ENCODE results near the gene TMEM11.

The TMEM11 gene, protein sequence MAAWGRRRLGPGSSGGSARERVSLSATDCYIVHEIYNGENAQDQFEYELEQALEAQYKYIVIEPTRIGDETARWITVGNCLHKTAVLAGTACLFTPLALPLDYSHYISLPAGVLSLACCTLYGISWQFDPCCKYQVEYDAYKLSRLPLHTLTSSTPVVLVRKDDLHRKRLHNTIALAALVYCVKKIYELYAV

DNA sequence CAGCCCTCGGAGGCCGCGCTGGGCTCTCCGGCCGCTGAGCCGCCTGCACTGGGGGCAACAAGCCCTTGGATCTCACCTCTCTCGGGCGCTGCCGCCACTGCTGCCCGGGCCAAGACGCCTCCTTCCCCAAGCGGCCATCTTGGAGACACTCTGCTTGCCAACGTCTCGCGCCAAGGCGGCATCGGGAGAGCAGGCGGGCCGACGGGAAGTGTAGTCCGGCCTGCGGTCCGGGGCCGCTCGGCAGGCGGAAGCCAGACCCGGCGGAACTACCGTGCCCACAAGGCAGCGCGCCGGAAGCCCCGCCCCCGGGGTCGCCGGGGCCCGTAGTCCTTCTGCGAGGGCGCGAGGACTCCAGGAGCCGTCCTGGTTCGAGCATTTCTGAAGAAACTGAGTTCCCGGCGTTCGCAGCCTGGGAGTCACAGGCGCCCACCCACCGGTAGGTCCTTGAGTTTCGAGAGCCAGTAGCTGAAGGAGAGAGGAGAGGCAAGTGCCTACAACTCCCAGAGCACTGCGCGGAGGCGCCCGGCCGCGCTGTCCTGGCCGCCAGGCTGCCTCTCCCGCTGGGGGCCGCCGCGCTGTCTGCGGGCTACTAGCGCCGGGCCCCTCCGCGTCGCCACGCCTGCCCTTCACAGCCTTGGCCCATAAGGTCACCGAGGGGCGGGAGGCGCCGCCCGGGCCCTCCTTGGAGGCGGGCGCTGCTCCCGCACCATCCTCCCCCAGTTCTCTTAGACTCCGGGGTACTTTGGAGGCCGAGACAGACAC, at the start of gene TMEM11:
Gene TMEM11 (minus strand): TSS at position 147 of the 762 bp plus-strand sequence. CDS start 9 bp downstream, at position 138.
- peak; percentile 94 for DNase-seq

DNA sequence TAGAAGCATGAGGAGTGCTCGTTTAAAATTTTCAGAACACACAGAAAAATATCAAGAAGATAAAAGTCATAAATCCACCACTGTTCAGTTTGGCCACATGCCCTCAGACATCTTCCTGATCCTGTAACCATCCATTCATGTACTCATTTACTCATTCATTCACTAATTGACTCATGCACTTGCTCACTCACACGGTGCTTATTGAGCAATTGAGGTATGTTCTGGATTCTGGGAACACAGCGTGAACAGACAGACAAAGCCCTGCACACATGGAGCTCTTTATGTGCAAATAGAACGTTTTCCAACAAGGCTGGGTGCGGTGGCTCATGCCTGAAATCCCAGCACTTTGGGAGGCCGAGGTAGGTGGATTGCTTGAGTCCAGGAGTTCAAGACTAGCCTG, 49.4 kb upstream of the TMEM11 start:
- DNase-seq: no peak

DNA sequence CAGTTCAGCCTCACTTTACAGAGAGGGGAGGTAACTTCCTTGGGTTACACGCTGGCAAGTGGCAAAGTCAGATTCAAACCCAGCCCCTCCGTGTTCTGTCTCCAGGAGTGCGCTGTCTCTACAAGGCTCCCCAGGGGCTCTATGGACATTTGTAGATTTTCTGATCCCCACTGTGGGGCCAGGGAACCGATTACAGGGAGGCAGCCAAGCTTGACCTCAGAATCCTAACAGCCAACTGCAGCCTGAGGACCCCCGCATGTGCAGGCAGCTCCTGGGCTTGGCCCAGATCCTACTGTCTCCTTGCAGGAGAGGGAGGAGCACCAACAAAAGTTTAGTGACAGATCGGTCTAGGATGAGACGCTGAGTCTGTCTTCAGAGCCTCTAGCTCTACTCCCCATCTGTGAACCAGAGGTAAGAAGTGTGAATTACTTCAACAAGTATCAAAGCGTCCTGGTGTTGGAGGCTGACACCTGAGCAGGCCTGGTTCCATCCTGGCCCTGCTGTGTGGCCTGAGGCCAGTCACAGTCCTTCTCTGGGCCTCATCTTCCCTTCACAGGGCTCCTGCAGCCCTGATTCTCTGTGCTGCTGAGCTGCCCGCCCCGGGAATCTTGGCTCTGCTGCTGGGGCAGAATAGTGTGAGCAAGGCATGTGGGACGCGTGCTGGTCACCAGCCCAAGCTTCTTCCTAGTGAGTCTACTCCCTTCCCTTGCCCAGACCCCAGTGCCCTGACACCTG, 48.5 kb upstream of the TMEM11 start:
- no peak for DNase-seq

DNA sequence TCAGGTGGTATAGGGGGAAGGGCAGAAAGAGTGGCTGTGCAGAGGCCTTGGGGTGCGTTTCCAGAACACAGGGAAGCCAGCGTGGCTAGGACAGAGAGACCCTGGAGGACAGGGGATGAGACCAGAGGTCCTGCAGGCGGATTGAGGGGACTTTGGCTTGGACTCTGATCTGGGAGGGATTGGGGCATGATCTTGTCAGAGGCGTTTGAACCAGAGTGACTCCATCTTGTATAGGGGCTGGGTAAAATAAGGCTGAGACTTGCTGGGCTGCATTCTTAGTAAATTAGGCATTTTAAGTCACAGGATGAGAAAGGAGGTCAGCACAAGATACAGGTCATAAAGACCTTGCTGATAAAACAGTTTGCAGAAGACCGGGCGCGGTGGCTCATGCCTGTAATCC, 44.6 kb upstream of the TMEM11 start:
- no peak for DNase-seq

DNA sequence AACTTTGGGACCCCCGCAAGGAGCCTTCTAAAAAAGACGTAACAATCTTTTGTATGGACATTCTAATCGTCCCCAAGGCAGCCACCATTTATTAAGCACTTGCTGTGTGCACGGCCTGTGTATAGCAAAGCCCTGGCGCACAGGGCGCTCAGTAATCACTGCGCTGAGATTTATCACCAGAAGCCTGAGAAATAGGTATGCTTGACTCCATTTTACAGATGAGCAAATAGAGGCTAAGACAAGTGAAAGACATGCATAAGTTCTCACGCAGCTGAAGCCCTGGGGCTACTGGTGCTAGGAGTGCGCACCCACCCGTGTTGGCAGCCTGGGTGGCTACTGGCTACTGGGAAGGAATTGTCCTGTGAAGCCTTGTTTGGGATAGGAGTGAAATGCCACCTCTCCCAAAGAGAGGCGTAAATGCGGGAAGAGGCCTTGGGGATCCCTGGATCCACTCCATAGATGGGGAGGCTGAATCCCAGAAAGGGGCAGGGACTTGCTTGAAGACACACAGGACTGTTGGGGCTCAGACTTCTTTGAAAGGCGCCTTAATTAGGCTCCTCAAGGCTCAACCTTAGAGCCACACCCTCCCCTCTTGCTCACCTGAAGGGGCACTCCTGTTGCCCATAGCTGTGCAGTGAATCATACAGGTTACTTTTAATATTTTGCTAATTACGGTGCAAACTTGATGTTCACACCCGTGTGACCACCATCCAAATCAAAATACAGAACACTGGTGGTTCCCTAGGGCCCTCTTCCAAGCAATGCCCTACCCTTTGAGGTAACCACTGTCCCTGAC, 39.9 kb upstream of the TMEM11 start:
- no peak for DNase-seq

DNA sequence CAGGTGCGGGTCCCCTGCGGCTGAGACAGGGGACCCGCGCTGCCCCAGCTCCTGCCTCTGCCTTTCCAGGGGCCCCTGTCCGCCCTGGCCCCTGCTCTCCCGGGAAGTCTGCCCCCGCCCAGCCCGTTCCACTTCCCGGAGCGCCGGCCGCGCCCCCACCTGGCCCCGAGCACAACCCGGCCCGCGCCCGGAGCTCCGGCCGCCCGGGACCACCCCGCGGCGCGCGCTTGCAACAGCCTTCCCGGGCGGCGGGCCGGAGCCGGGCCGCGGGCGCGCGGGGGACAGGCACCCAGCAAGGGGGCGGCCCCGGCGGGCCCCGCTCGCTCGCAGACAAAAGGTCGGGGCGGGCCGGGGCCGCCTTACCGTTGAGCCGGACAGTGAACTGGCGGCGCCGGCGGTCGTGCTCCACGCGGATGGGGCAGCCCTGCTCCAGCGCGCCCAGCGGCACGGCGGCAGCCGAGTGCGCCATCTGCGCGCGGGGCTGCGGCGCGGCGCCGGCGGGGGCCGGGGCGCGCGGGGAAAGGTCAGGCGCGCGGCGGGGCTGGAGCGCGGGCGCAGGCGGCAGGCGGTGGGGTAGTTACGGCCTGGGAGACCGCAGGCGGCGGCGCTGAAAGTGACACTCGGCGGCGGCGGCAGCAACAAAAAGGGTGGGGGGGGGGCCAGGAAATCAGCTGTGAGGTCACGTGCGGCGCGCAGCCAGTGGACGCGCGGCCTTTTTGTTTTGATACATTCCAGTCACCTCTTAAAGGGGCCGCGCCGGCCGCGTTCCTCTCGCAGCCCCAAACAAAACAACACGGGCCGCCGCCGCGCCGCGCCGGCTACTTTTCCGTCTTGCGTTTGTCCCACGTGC, 39.1 kb upstream of the TMEM11 start, which contains the start of gene NATD1:
Gene NATD1 (minus strand): TSS at position 615 of the 850 bp plus-strand sequence. CDS start 146 bp downstream, at position 469.
- DNase-seq: peak; percentile 75

DNA sequence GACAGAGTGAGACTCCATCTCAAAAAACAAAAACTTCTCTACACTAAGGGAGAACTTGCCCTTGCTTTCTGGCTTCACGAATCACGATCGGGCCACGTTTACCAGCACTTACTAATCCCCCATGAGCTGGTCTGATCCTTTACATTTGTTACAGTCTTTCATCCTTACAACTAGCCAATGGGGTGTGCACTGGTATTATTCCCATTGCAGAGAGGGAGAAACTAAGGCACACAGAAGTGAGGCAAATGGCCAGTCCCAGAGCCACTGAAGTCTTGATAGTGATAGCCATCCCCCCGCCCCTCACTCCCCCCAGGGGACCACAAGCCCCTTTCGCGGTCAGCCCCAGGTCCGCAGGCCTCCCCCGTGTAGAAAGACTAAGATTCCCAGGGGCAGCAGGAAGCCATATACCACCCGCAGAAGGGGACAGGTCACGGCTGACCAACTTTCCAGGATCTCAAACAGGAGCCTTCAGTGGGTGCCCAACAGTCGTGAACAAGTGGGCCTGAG, 38.4 kb upstream of the TMEM11 start:
- no peak for DNase-seq

DNA sequence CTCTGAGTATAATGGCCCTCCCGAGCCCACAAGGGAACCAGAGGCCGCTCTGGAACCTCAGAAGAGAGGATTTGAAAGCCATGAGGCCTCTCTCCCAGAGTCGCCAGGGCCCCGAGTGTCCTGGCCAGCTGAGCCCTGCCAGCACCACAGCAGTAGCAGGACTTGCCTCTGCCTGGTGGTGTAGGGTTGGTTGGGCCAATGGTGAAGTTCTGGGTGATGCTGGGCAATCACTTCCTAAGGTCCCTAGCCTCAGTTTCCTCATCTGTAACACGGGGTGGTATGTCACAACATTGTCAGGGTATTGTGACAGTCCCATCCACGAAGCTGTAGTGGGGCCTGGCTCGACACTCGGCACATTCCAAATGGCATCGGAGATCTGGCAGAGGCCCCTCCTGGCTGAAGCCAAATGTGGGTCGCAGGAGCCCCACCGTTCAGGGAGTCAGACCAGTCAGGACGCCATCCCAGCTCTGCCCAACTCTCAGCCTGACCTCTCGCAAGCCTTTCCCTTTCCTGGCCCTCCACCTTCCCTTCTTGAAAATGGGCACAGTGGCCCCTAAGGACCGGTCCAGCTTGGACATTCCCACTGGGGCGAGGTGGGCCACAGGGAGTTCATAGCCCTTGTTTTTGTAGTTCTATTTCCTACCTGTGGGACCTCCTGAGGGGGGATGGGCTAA, 37.5 kb upstream of the TMEM11 start:
- DNase-seq: no peak

DNA sequence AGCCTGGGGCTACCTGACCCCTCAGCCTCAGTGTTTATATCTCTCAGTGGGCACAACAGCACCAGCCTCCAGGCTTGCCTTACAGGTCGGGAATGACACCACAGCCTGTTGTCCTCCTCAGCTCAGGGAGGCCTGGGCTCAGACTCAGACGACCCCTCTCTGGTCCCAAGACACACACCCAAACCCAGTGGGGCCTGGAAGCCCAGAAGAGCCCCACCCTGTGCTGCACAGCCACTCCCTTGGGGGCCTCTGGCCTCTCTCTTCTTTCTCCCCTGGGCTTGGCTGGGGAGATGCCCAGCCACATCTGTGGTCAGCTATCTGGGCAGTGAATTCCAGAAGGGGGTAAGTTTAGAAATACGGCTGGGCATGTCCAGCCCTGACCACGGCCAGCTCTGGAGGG, 36.9 kb upstream of the TMEM11 start:
- DNase-seq: no peak

DNA sequence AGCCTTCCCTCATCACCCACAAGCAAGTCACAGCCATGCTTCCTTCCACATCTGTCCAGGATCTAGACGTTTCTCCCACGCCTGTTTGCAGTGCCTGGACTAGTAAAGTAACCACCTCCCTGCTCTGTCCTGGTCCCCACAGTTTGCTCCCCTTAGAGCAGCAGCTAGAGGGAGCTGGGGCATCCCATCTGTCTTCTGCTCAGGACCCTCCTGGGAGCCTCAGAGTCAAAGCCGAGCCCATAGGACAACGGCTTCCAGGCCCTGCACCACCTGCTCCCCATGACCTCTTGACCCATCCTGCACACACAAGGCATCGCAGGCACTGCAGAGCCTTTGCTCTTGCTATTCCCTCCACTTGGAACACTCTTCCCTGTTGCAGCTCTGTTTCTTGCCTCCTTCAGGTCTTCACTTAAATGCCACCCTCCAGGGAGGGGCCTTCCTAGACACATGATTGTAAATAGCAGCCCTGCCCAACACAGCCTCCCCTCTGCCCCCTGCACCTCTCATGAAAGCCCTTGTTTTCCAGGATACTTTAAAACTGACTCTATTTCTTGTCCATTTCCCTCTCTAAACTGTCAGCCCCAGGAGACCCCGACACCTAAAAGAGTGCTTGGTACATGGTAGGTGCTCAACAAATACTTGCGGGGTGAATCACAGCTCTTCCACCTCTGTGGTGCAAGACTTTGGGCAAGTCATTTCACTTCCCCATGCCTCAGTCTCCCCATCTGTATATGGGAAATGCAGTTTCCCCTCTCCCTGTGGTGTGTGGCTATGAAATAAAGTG, 36.2 kb upstream of the TMEM11 start:
- DNase-seq: no peak

DNA sequence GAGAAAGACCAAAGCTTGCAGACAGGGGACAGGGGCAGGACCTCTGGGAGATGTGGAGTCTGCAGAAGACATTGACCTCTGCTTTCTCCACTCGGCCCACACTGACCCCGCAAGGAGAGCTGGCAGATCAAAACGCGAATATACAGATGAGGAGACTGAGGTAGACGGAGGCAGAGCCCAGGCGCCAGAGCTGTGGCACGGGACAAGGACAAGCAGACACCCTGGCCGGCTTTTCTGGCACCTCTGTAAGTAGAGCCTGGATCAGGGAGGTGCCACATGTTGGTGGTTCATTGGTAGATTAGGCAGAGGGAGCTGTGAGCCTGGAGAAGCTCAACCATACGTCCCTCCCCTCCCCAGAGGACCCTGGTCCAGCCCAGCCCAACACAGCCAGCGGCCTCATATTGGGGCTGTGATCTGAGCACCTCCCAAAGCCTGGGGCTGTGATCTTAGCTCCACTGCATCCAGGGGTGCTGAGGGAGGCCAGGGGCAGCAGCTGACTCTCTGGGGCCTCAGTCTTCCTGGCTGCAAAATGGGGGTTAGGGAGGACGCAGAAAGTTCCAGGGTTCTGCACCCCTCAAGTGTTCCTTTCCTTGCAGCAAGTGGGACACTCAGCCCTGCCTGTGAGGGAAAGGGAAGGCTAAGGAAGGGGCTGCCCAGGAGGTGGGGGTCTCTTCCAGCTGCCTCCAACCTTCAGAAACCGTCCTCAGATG, 35.3 kb upstream of the TMEM11 start:
- DNase-seq: no peak

DNA sequence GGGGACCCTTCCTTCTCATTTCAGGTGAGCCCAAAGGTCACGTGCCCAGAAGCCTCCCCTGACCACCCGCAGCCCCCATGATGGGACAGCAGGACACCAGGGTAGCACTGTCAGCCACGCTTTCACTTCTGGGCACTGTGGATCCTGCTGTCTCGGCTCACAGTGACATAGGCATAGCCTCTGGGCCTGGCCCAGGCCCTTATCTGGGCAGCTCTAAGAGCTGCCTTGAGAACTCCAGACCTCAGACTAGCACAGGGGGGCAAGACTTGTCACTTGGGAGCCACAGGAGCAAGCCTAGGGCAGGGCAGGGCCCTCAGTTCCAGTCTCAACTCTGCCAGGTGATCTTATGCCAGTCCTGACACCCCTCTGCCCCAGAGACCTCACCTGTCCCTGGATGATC, 34.5 kb upstream of the TMEM11 start:
- no peak for DNase-seq

DNA sequence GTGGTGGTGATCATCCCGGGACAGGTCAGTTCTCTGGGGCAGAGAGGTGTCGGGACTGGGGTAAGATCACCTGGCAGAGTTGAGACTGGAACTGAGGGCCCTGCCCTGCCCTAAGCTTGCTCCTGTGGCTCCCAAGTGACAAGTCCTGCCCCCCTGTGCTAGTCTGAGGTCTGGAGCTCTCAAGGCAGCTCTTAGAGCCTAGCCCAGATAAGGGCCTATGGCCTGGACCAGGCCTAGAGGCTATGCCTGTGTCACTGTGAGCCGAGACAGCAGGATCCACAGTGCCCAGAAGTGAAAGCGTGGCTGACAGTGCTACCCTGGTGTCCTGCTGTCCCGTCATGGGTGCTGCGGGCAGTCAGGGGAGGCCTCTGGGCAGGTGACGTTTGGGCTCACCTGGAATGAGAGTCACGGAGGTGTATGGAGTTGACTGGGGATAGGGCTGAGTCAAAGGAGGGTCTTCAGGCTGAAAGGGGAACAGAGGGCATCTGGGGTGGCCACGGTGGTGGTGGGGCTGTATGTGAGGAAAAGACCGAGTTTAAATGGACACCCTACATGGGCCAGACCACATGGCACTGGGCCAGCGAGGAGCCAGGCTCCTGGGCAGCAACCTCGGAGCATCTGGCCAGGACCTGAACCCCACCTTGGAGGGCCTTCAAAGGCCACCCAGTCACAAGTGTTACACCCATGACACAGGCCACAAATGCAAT, 33.7 kb upstream of the TMEM11 start:
- DNase-seq: no peak

DNA sequence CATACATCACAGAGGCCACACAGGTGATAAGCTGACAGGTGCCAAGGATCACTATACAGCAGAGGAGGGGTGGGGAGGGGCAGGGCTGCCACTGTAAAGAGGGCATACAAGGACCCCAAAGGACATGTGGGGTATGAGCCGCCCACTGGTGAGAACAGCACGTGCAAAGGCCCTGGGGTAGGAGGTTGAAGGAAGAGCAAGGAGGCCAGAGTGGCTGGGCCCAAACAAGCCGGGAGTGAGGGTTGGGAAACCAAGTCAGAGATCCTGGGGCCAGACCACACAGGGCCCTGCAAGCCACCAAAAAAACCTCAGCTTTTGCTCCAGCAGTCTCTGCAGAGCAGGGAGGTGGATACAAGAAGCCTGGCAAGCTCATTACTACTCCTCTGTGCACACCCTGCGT, 32.7 kb upstream of the TMEM11 start:
- no peak for DNase-seq

DNA sequence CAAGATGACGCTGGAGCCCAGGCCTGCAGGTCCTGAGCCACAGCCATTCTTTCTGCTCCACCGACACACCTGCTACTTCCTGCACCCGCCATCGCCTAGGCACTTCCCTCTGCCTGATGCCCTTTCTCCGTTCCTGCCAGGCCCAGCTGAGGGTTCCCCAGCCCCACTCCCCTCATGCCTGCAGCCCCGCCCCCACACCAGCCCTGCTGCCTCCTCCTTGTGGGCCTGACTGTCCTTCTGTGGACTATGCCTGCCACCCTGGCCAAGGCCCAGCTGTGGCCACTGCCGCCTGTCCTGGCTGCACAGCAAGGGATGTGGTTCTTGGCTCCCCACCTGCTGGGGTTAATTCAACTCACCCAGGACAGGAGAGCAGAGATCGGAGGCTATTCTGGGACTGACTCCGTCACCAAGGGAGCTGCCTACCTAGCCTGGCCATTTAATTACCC, 31.7 kb upstream of the TMEM11 start:
- DNase-seq: no peak

DNA sequence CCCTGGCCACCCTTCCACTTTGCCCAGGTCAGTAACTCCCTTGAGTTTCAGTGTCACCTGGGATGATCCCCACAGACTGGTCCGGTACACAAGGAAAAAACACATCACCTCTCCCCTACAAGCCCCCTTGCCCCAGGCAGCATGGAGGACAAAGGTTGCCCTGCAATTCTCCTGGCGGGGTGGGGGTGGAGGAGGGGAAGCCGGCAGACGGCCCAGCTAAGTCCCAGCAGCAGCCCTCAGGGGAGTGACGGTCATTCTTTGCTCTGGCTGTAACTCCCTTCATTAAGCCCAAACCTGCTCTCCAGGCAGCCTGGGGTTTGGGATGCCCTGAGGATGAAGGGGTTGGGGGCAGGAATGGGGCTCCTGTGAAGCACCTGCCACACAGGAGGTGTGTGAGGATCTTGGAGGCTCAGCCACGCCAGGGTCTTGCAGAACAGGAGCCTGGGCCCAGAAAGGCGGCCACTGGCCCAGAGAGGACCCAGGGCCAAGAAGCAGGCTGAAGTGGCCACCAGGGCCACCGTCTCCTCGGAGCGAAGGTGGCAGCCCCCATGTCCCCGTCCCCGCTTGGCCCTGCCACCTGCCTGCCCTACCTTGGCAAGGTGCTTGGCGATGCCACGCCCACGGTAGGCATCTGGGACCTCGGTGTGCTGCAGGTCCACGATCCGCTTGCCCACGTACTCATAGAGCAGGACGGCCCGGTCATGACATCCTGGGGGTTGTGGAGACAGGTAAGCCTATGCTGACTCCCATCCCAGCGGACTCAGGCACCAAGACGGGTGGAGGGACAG, 29.7 kb upstream of the TMEM11 start:
- no peak for DNase-seq

DNA sequence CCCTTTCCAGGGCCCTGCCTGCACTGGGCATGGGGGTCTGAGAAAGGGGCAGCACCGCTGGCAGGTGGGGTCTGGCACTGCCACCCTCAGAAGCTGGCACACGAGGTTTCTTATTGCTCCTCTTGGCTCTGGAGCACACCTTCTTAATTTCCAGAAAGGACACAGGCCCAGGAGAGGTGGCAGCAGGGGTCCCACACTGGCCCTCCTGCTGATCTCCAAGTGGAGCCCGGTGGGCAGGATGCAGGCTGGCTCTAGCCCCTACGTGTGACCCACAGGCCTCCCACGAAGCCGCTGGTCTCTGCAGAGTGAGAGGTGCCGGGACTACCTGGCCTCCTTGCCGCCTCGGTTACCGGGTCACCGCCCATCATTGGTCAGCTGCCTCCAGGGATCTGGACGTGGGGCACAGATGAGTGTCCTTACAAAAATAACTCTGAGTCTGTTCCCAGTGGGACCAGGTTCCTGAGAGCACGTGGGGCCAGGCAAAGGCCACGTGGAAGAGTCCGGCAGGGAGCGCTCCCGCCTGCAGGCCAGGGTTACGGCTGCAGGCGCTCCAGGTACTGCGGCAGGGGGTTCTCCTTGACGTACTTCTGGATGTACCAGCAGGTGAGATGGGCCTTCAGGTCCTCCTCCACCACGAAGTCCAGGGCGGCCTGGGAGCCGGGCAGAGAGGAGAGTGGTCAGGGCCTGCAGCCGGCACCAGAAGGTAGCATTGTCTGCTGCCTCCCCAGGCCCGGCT, 29.0 kb upstream of the TMEM11 start:
- DNase-seq: no peak

Data from activated gamma-delta T cell treated with Interleukin-2 at 50 U/mL for 16 hours (primary cell).